ENCODE results near the gene LCE3B. TPM values are rescaled to one million over a fixed set of nuclear protein-coding genes. Genes with fewer than 3 reads are reported as not detected.

The LCE3B gene
- total RNA-seq, 4 donors from 2014 or later: not detected

- DNase-seq (ENCODE audit: low spot score): no peak
- ATAC-seq (ENCODE audit: low FRiP score): no peak
- TF ChIP-seq, protein P1, sequence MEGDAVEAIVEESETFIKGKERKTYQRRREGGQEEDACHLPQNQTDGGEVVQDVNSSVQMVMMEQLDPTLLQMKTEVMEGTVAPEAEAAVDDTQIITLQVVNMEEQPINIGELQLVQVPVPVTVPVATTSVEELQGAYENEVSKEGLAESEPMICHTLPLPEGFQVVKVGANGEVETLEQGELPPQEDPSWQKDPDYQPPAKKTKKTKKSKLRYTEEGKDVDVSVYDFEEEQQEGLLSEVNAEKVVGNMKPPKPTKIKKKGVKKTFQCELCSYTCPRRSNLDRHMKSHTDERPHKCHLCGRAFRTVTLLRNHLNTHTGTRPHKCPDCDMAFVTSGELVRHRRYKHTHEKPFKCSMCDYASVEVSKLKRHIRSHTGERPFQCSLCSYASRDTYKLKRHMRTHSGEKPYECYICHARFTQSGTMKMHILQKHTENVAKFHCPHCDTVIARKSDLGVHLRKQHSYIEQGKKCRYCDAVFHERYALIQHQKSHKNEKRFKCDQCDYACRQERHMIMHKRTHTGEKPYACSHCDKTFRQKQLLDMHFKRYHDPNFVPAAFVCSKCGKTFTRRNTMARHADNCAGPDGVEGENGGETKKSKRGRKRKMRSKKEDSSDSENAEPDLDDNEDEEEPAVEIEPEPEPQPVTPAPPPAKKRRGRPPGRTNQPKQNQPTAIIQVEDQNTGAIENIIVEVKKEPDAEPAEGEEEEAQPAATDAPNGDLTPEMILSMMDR (IDR thresholded peaks at IDR 0.05): no peak
Measured at GRCh38 chr1:152582647-152583046, 31.0 kb upstream of the LCE3B start.

DNA sequence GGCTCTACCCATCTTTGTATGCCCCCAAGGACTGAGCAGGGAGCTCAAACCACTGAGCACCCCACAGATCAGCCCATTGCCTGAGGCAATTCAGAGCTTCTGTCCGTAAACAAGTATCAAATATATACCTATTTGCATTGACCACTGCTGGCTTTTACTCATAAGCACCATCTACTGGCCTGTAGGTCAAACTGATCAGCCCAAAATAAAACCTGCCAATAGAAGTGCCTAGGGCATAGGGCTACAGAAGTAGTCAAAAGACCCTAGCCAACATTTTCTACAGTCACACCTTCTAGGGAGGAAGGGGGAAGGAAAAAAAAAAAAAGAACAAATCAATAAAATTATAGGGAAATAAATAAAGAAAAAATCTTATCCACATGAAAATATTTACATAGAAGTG is 28.0 kb upstream of the LCE3B start:
- DNase-seq (ENCODE audit: low spot score) (no peak), ATAC-seq (ENCODE audit: low FRiP score) (no peak)
- TF ChIP-seq, protein P1 (IDR thresholded peaks at IDR 0.05): no peak

GRCh38 chr1:152596986-152597385 is 16.6 kb upstream of the LCE3B start:
- DNase-seq (ENCODE audit: low spot score) (no peak), ATAC-seq (ENCODE audit: low FRiP score) (no peak)
- TF ChIP-seq, protein P1 (IDR thresholded peaks at IDR 0.05): no peak

GRCh38 chr1:152599934-152600333 is 13.7 kb upstream of the LCE3B start, which contains the start of gene LCE3C:
LCE3C (plus strand) TSS chr1:152600234; CDS start chr1:152600732, 498 bp downstream.
- no peak for DNase-seq (ENCODE audit: low spot score)
- ATAC-seq (ENCODE audit: low FRiP score): no peak
- TF ChIP-seq, protein P1 (IDR thresholded peaks at IDR 0.05): no peak

GRCh38 chr1:152621993-152622392 is 8.4 kb downstream of the LCE3B start:
- DNase-seq (ENCODE audit: low spot score) (no peak), ATAC-seq (ENCODE audit: low FRiP score) (no peak)
- TF ChIP-seq, protein P1 (IDR thresholded peaks at IDR 0.05): no peak

- ATAC-seq (ENCODE audit: low FRiP score): no peak
- TF ChIP-seq, protein P1 (IDR thresholded peaks at IDR 0.05): no peak
- no peak for DNase-seq (ENCODE audit: low spot score)
Measured at GRCh38 chr1:152622803-152623202, 9.2 kb downstream of the LCE3B start, which contains the start of gene LCE3A. LCE3A (minus strand) TSS chr1:152623103; CDS start chr1:152623103, 0 bp downstream.

GRCh38 chr1:152623203-152623844 is 9.7 kb downstream of the LCE3B start:
- TF ChIP-seq, protein P1 (IDR thresholded peaks at IDR 0.05): no peak
- no peak for ATAC-seq (ENCODE audit: low FRiP score)
- no peak for DNase-seq (ENCODE audit: low spot score)

All from omental fat pad (tissue), 4 donors.